GM19467 (cell line): ENCODE measurements around the gene PLEKHH1.

Experiments used
- ATAC-seq: cut with Tn5 transposase; IDR thresholded peaks from one replicate; pipeline ENCODE4 v1.9.1; 2021; ENCODE audit warnings: mild to moderate bottlenecking, moderate library complexity; ENCODE audit not compliant: unreplicated experiment

Gene PLEKHH1

GRCh38 chr14:67510121-67510520, 23.0 kb upstream of the PLEKHH1 start:
- no peak for ATAC-seq

GRCh38 chr14:67510836-67511235, 22.3 kb upstream of the PLEKHH1 start:
- no peak for ATAC-seq

GRCh38 chr14:67512463-67513310, 20.4 kb upstream of the PLEKHH1 start:
- ATAC-seq = no peak

GRCh38 chr14:67513631-67514108, 19.4 kb upstream of the PLEKHH1 start:
- ATAC-seq = no peak

DNA sequence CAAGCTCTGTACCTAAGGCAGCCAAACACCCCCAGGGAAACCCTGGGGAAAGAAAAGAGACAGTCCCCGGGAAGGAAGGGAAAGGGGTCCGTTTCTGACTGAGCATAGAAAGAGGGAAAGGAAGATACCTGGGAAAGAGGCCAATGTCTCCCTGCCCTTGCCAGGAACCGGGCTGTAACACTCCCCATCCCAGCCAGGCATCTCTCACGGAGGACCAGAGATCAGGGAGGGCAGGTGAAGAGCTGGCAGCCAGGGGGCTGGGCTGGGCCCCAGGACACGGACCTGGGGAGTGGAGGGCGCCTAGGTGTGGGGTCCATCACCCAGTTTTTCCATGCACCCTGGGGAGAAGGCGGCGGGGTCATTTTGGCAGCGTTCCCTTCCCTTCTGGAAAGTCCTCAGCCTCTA, 18.9 kb upstream of the PLEKHH1 start:
- no peak for ATAC-seq

GRCh38 chr14:67514650-67515385, 18.3 kb upstream of the PLEKHH1 start:
- no peak for ATAC-seq

- no peak for ATAC-seq
Measured at GRCh38 chr14:67515386-67516079, 17.6 kb upstream of the PLEKHH1 start.

DNA sequence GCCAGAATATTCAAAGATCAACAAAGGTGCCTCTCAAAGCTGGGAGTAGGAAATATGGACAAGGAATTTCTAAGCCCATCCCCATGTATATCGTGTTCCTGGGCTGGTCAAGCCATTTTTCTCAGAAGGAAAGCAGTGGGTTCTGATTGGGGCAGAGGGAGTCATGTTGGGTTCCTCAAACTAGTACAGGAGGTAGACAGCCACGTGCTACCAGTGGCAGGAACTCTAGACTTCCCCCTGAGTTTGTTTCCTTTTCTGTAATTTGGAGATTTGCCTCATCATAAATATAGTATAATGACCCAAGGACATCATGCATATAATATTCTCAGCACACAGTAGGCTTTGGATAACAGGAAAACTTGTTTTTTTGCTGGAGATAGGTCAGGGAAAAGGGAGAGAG, 16.4 kb upstream of the PLEKHH1 start:
- ATAC-seq = no peak

- no peak for ATAC-seq
Measured at GRCh38 chr14:67517083-67517482, 16.0 kb upstream of the PLEKHH1 start.

DNA sequence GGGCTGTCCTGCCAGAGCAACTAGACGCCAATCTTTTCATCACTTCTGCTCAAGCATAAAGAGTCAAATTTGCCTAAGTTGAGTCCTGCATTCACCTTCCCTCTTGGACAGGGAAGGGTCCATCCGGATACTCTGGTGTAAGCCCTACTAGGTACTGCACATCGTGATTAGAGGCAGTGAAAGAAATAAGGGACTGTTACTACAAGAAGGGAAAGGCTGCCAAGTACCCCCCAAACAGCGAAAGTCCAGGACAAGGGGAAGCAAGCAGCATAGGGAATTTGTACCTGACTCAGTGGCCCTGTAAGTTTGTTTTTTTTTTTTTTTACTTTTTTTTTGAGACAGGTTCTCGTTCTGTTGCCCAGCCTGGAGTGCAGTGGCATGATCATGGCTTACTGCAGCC, 13.7 kb upstream of the PLEKHH1 start:
- ATAC-seq = no peak

GRCh38 chr14:67520482-67520881, 12.6 kb upstream of the PLEKHH1 start:
- ATAC-seq = no peak

- ATAC-seq = no peak
Measured at GRCh38 chr14:67522270-67522669, 10.8 kb upstream of the PLEKHH1 start.

DNA sequence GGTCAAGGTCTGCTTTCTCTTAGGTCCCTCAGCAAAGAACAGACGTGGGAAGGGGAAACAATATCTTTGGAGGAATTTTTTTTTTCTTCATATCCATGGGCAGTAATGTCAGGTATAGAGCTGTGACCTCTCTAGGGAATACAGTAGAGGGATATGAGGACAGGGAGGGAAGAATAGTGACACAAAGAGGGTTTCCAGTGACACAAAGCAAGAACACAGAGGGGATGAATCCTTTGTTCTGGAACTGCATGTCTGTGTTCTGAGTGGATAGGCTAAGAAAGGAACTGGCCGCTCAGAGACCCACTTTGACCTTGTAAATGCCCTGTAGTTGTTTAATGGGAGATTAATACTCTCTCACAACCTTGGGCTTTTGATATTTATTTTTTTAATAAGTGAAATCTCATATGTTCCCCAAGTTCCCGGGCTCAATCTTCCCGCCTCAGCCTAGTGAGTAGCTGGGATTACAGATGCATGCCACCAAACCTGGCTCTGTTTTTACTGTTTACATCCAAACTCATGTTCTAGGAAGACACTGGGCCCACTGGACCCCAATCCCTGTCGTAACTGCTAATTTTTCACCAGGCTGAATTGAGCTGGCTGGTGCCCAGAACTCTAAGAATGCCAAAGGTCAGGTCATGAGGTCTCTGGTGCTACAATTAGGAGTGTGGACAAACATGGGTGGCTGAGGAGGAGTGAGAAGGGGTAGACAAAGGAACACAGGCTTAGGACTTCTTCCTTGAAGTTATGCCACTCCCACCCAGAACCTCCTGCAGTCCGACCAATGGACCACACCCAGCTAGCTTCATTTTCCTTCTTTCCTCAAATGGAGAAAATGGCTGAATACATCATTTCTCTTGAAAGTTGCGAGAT, 9.1 kb upstream of the PLEKHH1 start:
- no peak for ATAC-seq

- ATAC-seq = no peak
Measured at GRCh38 chr14:67524634-67524963, 8.5 kb upstream of the PLEKHH1 start.

DNA sequence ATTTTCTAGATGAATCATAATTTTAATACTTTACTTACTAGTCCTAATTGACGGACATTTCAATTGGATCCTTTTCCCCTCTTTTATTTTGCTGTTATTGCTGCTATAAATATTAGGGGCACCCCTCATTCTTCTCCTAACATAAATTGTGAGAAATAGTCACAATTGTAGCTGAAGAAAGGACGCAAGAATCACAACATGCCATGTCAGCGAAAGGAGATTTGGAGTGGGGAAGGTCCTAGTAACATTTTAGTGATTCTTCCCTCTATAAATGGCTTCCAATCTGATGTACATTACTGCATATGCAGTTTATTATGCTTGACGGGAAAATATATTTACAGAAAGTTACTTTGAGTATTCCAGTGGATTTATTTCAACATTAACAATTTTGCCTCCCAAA, 7.7 kb upstream of the PLEKHH1 start:
- ATAC-seq = no peak

- no peak for ATAC-seq
Measured at GRCh38 chr14:67526181-67526580, 6.9 kb upstream of the PLEKHH1 start.

- no peak for ATAC-seq
Measured at GRCh38 chr14:67526676-67527459, 6.2 kb upstream of the PLEKHH1 start.

DNA sequence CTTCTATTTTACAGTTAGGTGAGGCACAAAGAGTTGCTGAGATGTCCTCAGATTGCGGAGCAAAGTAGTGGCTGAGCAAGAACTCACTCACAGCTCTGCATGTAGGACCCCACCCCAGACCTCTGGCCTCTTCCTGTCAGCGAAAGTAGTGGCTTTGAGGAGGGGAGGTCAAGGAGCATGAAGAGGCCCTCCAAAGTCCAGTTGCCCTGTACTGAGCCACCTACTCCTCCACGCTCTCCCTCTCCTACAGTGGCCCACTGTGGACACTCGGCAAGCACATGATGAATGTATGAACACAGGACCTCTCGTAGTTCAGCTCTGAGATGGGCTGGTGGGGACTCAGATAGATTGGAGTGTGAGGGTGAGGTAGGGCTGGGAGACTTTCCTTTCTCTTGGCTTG, 5.3 kb upstream of the PLEKHH1 start:
- no peak for ATAC-seq

GRCh38 chr14:67528276-67528675, 4.8 kb upstream of the PLEKHH1 start:
- no peak for ATAC-seq
